ENCODE measurements around the gene KLK15. TPM values are rescaled to one million over a fixed set of nuclear protein-coding genes. Genes with fewer than 3 reads are reported as not detected.
A peak's percentile ranks its signal among the peaks of the same experiment; 100 is the strongest.
"Not testable (repeated sequence)": the region's sequence is repeated elsewhere in the genome, so short reads cannot be mapped to it uniquely, and the experiment has no call there.

KLK15 gene
- total RNA-seq, 1 donor from 2014 or later = not detected

GRCh38 chr19:50820086-50820485, 13.3 kb downstream of the KLK15 start:
- DNase-seq = no peak

GRCh38 chr19:50819636-50820035, 13.7 kb downstream of the KLK15 start:
- DNase-seq = no peak

GRCh38 chr19:50818859-50819472, 14.4 kb downstream of the KLK15 start:
- DNase-seq = no peak

GRCh38 chr19:50817941-50818858, 15.2 kb downstream of the KLK15 start:
- no peak for DNase-seq

- DNase-seq = no peak
Measured at GRCh38 chr19:50815439-50815838, 17.9 kb downstream of the KLK15 start.

GRCh38 chr19:50814883-50815282, 18.5 kb downstream of the KLK15 start:
- no peak for DNase-seq

GRCh38 chr19:50812474-50812873, 20.9 kb downstream of the KLK15 start:
- no peak for DNase-seq

- not testable (repeated sequence) for DNase-seq
Measured at GRCh38 chr19:50811622-50812238, 21.6 kb downstream of the KLK15 start.

- no peak for DNase-seq
Measured at GRCh38 chr19:50808856-50809255, 24.5 kb downstream of the KLK15 start.

GRCh38 chr19:50804420-50805272, 28.7 kb downstream of the KLK15 start:
- peak; percentile 97 for DNase-seq

GRCh38 chr19:50803633-50804419, 29.5 kb downstream of the KLK15 start:
- no peak for DNase-seq

- DNase-seq = no peak
Measured at GRCh38 chr19:50801107-50801506, 32.3 kb downstream of the KLK15 start.

GRCh38 chr19:50799547-50799851, 33.9 kb downstream of the KLK15 start:
- DNase-seq = no peak

- no peak for DNase-seq
Measured at GRCh38 chr19:50798659-50799546, 34.5 kb downstream of the KLK15 start.

GRCh38 chr19:50797781-50798658, 35.4 kb downstream of the KLK15 start:
- no peak for DNase-seq

GRCh38 chr19:50797429-50797780, 36.0 kb downstream of the KLK15 start:
- DNase-seq = no peak

GRCh38 chr19:50796634-50797428, 36.5 kb downstream of the KLK15 start:
- DNase-seq = no peak

- no peak for DNase-seq
Measured at GRCh38 chr19:50796128-50796633, 37.2 kb downstream of the KLK15 start.

- DNase-seq = no peak
Measured at GRCh38 chr19:50795664-50796073, 37.7 kb downstream of the KLK15 start.

Data from occipital lobe (tissue), 2 donors.